ENCODE results near the gene FZR1. TPM values are rescaled to one million over a fixed set of nuclear protein-coding genes. Genes with fewer than 3 reads are reported as not detected.
A peak's percentile ranks its signal among the peaks of the same experiment; 100 is the strongest.

Gene FZR1
- total and polyA plus RNA-seq, 9 of the 15 experiments (the other 6 are each of a cell fraction or from before 2014, with no cell fraction given): 0.18 to 48.0 (median 22.2) TPM

- TF ChIP-seq, protein P1, sequence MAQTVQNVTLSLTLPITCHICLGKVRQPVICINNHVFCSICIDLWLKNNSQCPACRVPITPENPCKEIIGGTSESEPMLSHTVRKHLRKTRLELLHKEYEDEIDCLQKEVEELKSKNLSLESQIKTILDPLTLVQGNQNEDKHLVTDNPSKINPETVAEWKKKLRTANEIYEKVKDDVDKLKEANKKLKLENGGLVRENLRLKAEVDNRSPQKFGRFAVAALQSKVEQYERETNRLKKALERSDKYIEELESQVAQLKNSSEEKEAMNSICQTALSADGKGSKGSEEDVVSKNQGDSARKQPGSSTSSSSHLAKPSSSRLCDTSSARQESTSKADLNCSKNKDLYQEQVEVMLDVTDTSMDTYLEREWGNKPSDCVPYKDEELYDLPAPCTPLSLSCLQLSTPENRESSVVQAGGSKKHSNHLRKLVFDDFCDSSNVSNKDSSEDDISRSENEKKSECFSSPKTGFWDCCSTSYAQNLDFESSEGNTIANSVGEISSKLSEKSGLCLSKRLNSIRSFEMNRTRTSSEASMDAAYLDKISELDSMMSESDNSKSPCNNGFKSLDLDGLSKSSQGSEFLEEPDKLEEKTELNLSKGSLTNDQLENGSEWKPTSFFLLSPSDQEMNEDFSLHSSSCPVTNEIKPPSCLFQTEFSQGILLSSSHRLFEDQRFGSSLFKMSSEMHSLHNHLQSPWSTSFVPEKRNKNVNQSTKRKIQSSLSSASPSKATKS (CRISPR knock-in tag; IDR thresholded peaks at IDR 0.05): no peak
- TF ChIP-seq TCF7 (IDR thresholded peaks at IDR 0.05; ENCODE audit: borderline replicate concordance): no peak
- TF ChIP-seq, protein P2, sequence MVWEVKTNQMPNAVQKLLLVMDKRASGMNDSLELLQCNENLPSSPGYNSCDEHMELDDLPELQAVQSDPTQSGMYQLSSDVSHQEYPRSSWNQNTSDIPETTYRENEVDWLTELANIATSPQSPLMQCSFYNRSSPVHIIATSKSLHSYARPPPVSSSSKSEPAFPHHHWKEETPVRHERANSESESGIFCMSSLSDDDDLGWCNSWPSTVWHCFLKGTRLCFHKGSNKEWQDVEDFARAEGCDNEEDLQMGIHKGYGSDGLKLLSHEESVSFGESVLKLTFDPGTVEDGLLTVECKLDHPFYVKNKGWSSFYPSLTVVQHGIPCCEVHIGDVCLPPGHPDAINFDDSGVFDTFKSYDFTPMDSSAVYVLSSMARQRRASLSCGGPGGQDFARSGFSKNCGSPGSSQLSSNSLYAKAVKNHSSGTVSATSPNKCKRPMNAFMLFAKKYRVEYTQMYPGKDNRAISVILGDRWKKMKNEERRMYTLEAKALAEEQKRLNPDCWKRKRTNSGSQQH (CRISPR knock-in tag; IDR thresholded peaks at IDR 0.05): no peak
- TF ChIP-seq CBX1 (IDR thresholded peaks at IDR 0.05; ENCODE audit: low read depth): 0 out of 2 replicates have a peak, but pooled peaks have one; percentile 29
- TF ChIP-seq TFAP4 (CRISPR knock-in tag; IDR thresholded peaks at IDR 0.05; ENCODE audit: borderline replicate concordance): peak; percentile 19; the same call in 1 of the 2 replicates
- no peak for TF ChIP-seq TRIM24 (IDR thresholded peaks at IDR 0.05)
- TF ChIP-seq, protein P3, sequence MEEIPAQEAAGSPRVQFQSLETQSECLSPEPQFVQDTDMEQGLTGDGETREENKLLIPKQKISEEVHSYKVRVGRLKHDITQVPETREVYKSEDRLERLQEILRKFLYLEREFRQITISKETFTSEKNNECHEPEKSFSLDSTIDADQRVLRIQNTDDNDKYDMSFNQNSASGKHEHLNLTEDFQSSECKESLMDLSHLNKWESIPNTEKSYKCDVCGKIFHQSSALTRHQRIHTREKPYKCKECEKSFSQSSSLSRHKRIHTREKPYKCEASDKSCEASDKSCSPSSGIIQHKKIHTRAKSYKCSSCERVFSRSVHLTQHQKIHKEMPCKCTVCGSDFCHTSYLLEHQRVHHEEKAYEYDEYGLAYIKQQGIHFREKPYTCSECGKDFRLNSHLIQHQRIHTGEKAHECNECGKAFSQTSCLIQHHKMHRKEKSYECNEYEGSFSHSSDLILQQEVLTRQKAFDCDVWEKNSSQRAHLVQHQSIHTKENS (CRISPR knock-in tag; IDR thresholded peaks at IDR 0.05): no peak
- TF ChIP-seq, protein P4, sequence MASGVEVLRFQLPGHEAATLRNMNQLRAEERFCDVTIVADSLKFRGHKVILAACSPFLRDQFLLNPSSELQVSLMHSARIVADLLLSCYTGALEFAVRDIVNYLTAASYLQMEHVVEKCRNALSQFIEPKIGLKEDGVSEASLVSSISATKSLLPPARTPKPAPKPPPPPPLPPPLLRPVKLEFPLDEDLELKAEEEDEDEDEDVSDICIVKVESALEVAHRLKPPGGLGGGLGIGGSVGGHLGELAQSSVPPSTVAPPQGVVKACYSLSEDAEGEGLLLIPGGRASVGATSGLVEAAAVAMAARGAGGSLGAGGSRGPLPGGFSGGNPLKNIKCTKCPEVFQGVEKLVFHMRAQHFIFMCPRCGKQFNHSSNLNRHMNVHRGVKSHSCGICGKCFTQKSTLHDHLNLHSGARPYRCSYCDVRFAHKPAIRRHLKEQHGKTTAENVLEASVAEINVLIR (CRISPR knock-in tag; IDR thresholded peaks at IDR 0.05): no peak
- TF ChIP-seq, protein P5, sequence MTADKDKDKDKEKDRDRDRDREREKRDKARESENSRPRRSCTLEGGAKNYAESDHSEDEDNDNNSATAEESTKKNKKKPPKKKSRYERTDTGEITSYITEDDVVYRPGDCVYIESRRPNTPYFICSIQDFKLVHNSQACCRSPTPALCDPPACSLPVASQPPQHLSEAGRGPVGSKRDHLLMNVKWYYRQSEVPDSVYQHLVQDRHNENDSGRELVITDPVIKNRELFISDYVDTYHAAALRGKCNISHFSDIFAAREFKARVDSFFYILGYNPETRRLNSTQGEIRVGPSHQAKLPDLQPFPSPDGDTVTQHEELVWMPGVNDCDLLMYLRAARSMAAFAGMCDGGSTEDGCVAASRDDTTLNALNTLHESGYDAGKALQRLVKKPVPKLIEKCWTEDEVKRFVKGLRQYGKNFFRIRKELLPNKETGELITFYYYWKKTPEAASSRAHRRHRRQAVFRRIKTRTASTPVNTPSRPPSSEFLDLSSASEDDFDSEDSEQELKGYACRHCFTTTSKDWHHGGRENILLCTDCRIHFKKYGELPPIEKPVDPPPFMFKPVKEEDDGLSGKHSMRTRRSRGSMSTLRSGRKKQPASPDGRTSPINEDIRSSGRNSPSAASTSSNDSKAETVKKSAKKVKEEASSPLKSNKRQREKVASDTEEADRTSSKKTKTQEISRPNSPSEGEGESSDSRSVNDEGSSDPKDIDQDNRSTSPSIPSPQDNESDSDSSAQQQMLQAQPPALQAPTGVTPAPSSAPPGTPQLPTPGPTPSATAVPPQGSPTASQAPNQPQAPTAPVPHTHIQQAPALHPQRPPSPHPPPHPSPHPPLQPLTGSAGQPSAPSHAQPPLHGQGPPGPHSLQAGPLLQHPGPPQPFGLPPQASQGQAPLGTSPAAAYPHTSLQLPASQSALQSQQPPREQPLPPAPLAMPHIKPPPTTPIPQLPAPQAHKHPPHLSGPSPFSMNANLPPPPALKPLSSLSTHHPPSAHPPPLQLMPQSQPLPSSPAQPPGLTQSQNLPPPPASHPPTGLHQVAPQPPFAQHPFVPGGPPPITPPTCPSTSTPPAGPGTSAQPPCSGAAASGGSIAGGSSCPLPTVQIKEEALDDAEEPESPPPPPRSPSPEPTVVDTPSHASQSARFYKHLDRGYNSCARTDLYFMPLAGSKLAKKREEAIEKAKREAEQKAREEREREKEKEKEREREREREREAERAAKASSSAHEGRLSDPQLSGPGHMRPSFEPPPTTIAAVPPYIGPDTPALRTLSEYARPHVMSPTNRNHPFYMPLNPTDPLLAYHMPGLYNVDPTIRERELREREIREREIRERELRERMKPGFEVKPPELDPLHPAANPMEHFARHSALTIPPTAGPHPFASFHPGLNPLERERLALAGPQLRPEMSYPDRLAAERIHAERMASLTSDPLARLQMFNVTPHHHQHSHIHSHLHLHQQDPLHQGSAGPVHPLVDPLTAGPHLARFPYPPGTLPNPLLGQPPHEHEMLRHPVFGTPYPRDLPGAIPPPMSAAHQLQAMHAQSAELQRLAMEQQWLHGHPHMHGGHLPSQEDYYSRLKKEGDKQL (CRISPR knock-in tag; IDR thresholded peaks at IDR 0.05; ENCODE audit: borderline replicate concordance): no peak
- peak; percentile 80 for TF ChIP-seq VEZF1 (CRISPR knock-in tag; IDR thresholded peaks at IDR 0.05)
- TF ChIP-seq SNIP1 (IDR thresholded peaks at IDR 0.05; ENCODE audit: low read depth): no peak
These were observed 66.7 kb downstream of the FZR1 start, which contains the start of gene HMG20B (continued) for GRCh38 chr19:3572855-3573161.
